GM21447 (cell line): ENCODE results near the gene IFIT1B.

Experiments used
- ATAC-seq: cut with Tn5 transposase; IDR thresholded peaks from one replicate; pipeline ENCODE4 v1.9.1; 2021; ENCODE audit not compliant: unreplicated experiment

The IFIT1B gene

GRCh38 chr10:89348481-89348880 lies 29.4 kb upstream of the IFIT1B start:
- ATAC-seq = no peak

DNA sequence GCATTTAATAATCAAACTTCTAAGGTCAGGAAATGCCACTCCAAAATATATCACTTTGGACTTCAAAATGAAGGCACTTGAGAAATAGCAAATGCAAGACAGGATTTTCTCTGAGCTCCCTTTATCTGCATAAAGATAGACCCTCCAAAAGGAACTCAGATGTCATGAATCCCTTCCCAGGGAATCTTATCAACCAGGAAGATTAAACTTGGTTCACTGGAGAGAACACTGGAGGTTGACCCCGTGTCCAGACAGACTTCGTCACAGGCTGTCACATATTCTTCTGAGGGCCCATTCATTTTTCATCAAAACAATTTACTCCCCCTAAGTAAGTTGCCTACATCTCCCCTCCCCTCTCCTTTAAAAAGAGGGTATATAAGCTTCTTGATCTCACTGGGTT lies 28.9 kb upstream of the IFIT1B start:
- no peak for ATAC-seq

DNA sequence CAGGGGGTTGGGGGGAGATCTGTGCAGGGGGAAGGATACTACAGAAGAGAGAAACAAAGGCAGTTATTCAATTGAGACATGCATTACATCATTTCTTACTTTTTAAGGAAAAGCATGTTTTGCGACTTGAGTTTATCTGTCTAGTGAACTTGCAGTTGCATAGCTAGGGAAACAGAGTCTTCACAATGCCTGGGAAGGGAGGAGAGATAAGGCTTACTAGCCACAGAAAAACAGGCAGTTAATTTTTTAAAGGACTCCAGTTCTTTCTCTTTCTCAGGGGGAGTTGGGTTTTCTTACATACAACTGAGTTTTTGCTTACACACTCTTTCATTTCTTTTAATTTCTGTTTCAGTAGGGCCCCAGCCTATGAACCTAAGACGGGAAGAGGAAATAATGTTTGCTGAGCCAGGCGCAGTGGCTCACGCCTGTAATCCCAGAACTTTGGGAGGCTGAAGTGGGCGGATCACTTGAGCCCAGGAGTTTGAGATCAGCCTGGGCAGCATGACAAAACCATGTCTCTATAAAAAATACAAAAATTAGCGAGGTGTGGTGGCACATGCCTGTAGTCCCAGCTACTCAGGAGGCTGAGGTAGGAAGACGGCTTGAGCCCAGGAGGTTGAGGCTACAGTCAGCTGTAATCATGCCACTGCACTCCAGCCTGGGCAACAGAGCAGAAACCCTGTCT lies 27.1 kb upstream of the IFIT1B start:
- peak; percentile 56 for ATAC-seq

- peak; percentile 84 for ATAC-seq
These were observed 26.5 kb upstream of the IFIT1B start for GRCh38 chr10:89351412-89351779.

DNA sequence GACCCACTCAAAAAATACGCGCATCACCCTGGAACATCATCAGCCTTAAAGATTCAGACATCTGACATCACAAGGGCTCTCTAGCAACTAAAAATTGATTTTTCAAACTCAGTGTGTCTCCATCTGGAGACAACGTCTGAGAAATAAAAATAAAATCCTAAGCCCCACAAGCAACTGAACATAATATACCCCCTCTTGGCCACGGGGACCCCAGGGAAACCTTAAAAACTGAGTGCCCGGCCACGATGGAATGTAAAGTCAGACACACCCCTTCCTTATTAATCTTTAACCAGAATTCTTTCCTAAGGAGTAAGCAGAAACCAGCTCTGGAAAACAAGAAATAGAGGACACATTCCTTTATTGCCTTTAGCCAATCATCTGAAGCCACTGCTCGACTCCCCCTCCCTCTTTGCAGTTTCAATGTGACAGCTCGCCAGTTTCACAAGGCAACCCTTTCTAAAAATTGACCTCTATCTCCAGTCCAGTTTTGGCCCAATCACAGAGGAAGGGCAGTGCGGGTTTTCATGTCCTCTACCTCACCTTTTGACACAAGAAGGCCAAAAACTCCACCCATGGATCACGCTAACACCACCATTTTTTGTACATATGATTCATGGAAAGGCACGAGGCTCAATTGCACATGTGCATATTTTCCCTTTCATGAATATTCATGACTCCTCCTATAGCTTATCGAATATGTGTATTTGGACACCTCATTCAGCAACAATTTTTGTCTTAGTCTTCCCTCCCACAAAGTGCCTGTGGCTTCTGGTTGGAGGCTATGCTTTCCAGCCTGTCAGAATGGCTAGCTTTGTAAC lies 25.9 kb upstream of the IFIT1B start:
- peak; percentile 29 for ATAC-seq

- ATAC-seq = no peak
These were observed 25.1 kb upstream of the IFIT1B start for GRCh38 chr10:89352802-89353201.

GRCh38 chr10:89355394-89355931 lies 22.4 kb upstream of the IFIT1B start:
- no peak for ATAC-seq

- no peak for ATAC-seq
These were observed 20.8 kb upstream of the IFIT1B start for GRCh38 chr10:89357096-89357495.

DNA sequence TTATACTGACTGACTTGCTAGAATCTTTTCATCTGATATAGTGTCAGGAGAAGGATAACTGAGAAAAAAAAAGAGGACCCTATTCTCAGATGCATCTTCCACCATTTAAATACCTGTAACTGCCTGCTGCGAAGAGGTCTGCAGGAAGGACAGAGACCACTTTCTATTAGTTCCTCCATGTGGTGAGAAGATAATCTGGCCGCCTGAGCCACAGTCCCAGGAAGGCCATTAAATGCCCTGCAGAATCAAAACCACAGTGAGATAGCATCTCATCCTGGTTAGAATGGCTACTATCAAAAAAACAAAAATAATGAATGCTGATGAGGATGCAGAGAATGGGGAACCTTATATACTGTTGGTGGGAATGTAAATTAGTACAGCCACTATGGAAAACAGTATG lies 19.9 kb upstream of the IFIT1B start:
- no peak for ATAC-seq

- no peak for ATAC-seq
These were observed 17.7 kb upstream of the IFIT1B start for GRCh38 chr10:89360157-89360556.

DNA sequence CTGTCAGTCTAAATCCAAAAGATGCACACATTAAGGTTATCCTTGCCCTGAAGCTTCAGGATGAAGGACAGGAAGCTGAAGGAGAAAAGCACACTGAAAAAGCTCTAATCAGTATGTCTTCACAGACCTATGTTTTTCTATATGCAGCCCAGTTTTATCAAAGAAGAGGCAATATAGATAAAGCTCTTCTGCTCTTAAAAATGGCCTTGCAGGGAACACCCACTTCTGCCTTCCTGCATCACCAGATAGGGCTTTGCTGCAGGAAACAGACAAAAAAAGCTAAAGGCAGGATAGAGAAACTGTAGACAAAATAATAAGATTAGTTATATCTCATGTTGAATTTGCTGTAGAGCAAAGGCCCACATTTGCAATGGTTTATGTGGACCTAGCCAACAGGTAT lies 14.9 kb upstream of the IFIT1B start:
- ATAC-seq = no peak

DNA sequence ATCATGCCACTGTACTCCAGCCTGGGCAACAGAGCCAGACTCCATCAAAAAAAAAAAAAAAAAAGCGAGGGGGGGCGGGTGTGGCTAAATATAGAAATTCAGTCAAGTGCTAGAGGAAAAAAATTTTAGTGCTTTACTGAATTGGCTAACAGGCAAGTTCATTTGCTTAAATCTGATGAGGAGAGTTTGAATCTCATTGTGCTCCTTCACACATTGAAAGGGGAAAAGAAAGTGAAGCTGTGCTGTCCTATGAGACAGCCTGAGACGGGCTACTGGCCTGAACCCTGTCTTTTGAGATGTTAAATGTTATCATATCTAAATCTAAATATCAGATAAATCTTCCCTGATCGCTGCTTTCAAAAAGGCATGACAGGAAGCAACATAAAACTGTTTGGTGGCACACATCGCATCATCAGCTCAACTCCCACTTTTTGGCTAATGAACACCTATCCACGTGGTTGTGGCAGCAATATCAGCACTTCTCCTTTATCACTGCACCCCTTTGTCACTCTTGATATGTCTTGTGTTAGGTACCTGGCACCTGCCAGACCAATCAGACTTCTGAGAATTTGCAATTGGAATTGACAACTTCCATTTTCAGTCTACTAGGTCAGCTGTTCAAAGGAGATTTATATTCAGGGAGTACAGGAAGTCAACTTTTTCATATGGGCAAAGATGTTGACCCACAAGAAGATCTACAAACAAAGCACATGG lies 14.0 kb upstream of the IFIT1B start:
- ATAC-seq = peak; percentile 37

DNA sequence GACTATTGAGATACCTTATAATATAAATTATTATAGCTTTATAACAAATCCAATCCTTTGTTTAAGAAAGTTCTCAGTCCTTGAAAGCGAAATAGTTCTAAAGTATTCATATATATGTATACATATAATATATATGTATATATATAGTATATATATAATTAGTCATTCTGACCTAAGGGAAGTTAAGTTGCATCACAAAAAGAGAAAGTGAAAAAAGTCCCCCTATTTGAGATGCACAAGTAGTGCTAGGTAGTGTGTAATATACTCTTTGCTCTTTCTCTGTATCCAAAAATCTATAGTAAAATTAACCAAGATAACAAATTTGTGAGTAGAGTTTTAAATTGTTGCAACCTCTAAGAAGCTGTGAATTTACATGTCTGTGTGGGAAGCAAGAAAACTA lies 13.3 kb upstream of the IFIT1B start:
- peak; percentile 31 for ATAC-seq

DNA sequence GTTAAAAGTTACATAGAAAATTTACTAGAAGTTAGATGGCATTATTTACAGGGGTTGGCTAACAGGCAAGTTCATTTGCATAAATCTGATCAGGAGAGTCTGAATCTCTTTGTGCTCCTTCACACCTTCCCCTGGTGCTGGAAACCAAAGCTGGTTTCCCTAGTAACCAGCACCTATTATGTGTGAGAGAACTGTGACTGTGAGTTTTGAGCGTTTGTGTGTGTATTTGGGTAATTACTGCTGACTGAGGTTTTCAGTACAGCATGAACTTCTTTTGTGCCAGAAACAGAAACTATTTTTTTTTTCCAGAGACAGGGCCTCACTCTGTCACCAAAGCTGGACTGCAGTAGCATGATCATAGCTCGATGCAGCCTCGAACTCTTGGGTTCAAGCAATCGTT lies 10.3 kb upstream of the IFIT1B start:
- ATAC-seq = peak; percentile 80

DNA sequence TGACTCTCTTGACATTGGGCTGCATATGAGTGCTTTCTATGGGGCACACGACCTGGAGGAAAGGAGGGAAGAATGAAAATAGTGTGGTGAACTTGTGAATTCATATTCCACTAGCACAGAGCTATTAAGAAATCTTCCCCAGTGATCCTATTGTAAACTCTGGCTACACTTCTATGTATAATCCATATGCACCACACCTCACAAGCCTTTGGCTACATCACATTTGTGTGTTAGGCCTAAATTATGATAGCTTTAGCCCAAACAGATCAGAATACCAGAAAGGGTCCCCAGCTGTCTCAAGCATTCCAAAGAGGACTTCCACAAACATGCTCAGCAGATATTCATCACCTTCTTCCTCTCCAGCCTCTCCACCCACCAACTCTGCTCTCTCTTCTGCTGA lies 9.7 kb upstream of the IFIT1B start:
- ATAC-seq = no peak

GRCh38 chr10:89369156-89370105 lies 8.4 kb upstream of the IFIT1B start:
- no peak for ATAC-seq

DNA sequence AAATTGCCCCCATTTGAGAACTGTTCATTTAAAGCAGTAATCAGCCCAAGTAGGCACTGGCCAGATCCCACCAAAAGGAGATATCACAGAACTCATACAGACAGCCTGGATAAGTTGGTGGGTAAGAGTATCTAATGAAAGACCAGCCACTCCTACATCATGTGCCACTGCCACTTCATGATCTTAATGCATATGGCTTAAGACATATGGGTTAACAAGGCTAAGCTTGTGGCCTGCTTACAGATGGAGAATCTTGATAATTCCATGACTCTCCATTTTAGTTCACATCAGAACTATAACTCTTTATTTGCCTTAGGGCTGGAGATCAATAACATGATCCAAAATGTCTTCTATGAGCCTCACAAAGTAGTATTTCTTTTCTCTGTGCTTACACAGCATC lies 6.8 kb upstream of the IFIT1B start:
- no peak for ATAC-seq

DNA sequence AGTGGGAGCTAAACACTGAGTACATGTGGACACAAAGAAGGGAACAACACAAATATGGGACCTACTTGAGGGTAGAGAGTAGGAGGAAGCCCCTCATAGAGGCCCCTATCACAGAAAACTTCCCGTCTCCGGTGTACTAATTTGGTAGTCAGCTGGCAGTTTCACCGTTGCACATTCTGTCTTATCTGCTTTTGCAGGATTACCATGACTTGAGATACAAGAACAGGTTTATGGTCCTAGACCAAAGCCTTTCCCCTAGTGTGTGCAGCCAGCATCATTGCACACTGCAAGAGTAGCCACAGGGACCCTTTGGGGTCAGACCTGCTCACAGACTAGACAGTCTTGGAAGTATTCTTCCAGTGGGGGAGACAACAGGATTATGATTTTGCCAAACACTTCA lies 5.9 kb upstream of the IFIT1B start:
- ATAC-seq = no peak

DNA sequence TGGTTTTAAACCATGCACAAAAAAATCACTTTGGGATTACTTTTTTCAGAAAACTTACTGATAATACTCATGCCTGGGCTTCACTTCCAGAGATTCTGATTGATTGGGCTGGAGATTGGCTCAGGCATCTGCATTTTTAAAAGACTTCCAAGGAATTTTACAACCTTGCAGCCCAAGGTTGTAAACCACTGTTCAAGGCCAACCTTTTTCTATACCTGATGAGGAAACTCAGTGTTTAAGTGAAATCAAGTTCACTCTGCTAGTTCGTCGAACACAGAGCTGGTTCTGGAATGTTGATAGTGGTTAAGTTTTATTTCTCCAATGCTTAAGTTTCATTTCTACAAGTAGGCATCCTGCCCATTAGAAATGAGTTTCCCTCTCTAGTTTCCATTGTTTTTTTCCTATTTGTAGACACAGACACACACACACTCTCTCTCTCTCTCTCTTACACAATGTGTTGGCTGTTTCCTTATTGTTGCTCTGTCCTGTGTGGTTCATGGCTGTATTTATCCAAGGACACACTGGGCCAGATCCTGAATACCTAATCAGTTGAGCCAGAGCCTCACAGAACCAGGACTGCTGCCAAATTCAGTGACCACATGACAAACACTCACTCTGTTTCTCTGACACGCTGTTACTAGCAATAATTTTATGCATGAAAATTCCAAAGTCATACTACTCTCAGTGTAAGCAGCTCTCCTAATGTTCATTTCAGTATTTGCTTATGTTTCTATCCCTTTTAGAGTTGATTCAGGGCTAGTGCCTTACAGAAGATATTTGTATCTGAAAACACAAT lies 3.7 kb upstream of the IFIT1B start:
- ATAC-seq = no peak

GRCh38 chr10:89374713-89375141 lies 3.1 kb upstream of the IFIT1B start:
- ATAC-seq = no peak
